ENCODE data around the gene ATCAY.

- TF ChIP-seq CTCF (IDR thresholded peaks at IDR 0.05; ENCODE audit: low read depth, low read length, poor library complexity, severe bottlenecking) (no peak), EZH2phosphoT487 (IDR thresholded peaks at IDR 0.05; ENCODE audit: borderline replicate concordance, low read length) (no peak)
These were observed 17.5 kb upstream of the ATCAY start for GRCh38 chr19:3862826-3863500.

All from DOHH2 (cell line).